Astrocyte of the cerebellum (primary cell): Measurements from ENCODE around the gene BCL2L13.

ENCODE experiments used
- DNase-seq: peaks from one replicate; pipeline ENCODE4 v3.0.0-alpha.2; 2011; ENCODE audit warnings: low read depth
- H3K4me3 ChIP-seq: 2 replicates; pipeline ENCODE4 v1.5.1; 2011; ENCODE audit warnings: mild to moderate bottlenecking, low read depth, low read length, moderate library complexity
- in situ Hi-C: cut with HindIII; loops from 2 replicates; pipeline ENCODE4 v1.10.0; 2017; ENCODE audit warnings: low sequenced_read_pairs
- TF ChIP-seq, protein P1 (sequence below): IDR thresholded peaks from 2 replicates; pipeline ENCODE4 v1.5.1; 2012; ENCODE audit warnings: low read length, low read depth, moderate library complexity, mild to moderate bottlenecking; ENCODE audit errors: missing control alignments

The BCL2L13 gene

DNA sequence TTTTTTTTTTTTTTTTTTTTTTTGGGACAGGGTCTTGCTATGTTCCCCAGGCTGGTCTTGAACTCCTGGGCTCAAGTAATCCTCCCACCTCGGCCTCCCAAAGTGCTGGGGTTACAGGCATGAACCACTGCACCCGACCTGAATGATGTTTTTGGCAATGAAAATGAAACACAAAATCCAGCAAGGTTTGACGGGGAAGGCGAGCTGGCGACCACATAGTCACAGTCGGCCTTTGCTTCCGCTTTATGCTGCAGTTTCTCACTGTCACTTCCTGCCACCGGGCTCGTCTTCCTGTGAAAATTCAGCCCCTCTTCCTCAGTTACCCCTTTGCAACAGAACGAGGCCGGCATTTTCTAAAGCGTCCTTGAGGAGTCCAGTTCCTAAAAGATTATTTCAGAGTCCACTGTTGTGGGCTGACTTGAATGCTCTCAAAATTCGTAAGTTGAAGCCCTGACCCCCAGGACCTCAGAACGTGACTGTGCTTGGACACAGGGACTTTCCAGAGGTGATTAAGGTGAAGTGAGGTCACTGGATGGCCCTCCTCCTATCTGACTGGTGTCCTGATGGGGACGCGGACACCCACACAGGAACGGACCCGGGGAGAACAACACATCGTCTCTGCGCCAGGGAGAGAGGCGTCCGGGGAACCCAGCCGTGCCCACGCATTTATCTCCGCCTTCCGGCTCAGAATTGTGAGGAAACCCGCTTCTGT, 138.6 kb downstream of the BCL2L13 start:
- TF ChIP-seq, protein P1, sequence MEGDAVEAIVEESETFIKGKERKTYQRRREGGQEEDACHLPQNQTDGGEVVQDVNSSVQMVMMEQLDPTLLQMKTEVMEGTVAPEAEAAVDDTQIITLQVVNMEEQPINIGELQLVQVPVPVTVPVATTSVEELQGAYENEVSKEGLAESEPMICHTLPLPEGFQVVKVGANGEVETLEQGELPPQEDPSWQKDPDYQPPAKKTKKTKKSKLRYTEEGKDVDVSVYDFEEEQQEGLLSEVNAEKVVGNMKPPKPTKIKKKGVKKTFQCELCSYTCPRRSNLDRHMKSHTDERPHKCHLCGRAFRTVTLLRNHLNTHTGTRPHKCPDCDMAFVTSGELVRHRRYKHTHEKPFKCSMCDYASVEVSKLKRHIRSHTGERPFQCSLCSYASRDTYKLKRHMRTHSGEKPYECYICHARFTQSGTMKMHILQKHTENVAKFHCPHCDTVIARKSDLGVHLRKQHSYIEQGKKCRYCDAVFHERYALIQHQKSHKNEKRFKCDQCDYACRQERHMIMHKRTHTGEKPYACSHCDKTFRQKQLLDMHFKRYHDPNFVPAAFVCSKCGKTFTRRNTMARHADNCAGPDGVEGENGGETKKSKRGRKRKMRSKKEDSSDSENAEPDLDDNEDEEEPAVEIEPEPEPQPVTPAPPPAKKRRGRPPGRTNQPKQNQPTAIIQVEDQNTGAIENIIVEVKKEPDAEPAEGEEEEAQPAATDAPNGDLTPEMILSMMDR: no peak
- no peak overlapping the region for H3K4me3 ChIP-seq
- no peak for DNase-seq
- in situ Hi-C loops: no loop called here

DNA sequence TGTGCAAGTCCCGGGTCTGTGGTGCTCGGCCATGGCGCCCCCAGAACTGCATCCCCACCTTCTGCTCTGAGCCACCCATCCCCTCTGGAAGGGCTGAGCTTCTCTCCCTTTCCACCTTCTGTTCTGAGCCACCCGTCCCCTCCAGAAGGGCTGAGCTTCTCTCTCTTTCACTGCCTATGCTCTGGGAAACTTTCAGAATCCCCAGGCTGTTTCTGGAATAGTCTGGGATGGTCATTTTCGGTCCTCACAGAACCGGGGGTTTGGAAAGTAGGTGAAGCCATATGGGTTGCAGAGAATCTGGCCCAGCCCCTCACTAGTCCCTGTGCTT, 139.1 kb downstream of the BCL2L13 start:
- in situ Hi-C loops: no loop called here
- no peak for DNase-seq
- no peak overlapping the region for H3K4me3 ChIP-seq
- TF ChIP-seq, protein P1: no peak

DNA sequence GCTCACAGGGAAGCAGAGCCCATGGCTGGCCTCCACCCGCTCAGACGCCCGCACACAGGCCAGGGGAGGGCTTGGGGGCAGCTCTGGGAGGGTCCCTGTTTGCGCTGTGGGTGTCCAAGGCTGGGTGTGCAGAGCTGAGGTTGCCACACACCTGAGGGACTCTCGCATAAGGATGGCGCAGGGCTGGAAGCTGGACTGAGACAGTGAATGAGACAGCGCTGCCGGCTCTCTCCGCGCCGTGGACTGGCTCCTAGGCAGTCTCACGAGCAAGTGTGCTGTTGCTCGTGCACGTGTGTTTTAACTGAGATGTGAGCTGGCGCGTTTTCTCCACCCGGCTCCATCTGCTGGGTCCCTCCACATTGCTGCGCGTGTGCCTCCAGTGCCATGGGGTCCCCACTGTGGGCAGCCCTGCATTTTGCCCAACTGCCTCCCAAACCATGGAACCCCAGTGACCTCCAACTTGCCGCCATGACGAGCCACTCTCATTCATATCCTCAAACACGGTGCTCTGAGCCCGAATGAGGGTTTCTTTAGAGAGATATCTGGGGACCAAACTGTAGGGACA, 139.9 kb downstream of the BCL2L13 start:
- H3K4me3 ChIP-seq: no peak overlapping the region
- in situ Hi-C loops: no loop called here
- TF ChIP-seq, protein P1: no peak
- DNase-seq: no peak

DNA sequence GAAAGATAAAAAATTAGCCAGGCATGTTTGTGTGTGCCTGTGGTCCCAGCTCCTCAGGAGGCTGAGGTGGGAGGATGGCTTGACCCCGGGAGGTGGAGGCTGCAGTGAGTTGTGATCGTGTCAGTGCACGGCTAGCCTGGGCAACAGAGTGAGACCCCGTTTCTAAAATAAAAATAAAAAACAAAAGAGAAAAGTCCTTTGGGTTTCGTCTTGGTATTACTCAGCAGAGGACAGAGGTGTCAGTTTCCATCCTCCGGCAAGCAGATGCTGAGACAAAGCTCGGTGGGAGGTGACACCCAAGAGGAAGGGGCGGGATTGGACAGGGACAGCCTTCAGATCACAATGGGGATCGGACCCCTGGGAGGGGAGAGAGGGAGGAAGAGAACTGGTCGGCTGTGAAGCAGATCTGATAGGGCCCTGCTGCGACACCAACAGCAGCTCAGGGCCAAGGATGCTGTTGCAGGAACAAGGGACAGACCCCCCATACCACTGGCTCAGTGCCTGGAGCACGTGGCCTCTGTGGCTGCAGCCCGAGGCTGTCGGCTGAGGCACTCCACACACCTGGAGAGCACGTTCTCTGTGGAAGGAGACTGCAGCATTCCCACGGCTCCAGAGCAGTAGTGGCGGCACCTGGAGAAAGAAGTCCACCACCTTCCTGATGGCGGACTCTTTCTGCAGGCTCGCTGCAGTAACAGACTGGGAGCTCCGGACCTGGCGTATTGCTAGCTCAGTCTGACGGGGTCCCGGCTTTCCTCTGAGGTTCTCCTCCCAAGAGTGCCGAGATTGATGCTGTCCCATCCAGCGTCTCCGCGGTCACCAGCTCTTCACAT, 140.9 kb downstream of the BCL2L13 start:
- in situ Hi-C loops: loop anchor here (5.0 kb wide), 2 partner anchors 37 to 43 kb away; no protein-coding TSS in a partner anchor
- H3K4me3 ChIP-seq: no peak overlapping the region
- no peak for DNase-seq
- TF ChIP-seq, protein P1: no peak

DNA sequence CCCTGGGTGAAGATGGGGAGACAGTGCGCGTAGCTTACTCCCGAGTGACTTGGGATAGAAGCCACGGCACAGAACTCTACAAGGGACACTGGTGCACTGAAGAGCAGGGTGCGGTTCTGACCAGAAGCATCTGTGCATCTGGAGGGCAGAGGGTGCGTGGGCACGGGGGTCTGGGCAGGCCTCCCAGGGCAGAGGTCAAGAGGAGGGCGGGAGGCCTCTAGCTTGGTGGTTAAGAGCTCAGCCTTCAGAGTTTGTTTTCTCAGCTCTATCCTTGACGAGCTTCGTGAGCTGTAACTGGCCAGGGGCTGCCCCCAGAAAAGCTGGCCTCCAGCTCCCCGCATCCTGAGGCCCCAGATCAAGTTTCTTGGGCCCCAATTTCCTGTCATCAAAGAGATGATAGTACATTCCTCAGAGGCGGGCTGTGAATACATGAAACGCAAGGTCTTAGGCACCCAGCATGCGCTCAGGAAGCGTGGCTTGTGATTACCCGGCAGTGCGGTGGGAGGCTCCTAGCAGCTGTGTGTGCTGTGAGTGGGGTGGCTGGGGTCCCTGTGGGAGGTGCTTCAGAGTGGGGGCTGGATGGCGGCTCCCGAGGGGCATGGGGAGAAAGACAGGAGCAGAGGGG, 141.7 kb downstream of the BCL2L13 start:
- TF ChIP-seq, protein P1: no peak
- in situ Hi-C loops: loop anchor here (5.0 kb wide), 2 partner anchors 38 to 42 kb away; no protein-coding TSS in a partner anchor
- no peak overlapping the region for H3K4me3 ChIP-seq
- no peak for DNase-seq
